Ovary (tissue), 9 donors: ENCODE data around the gene DAP. TPM values are rescaled to one million over a fixed set of nuclear protein-coding genes. Genes with fewer than 3 reads are reported as not detected.

Experiments
- DNase-seq, 5 donors: peaks; one replicate each; pipeline ENCODE4 v3.0.0-alpha.2; 2019 to 2020
- H3K27ac ChIP-seq, 2 donors: fragments of 200-600 bp; one replicate each; pipeline versions ENCODE4 v1.5.1 to v1.8.0; 2019 to 2022
- H3K27me3 ChIP-seq: fragments of 200-600 bp; one replicate; pipeline ENCODE4 v1.8.0; 2022
- H3K36me3 ChIP-seq: fragments of 200-600 bp; sonication (generic); one replicate; pipeline ENCODE4 v1.5.1; 2019
- H3K4me1 ChIP-seq: one replicate; pipeline ENCODE4 v1.8.1; 2013; ENCODE audit warnings: mild to moderate bottlenecking, moderate library complexity; ENCODE audit not compliant: insufficient read depth
- H3K4me3 ChIP-seq: fragments of 200-600 bp; sonication (generic); one replicate; pipeline ENCODE4 v1.5.1; 2017
- H3K9me3 ChIP-seq, 2 donors: fragments of 200-600 bp in 1 of 2; sonication (generic) in 1 of 2; one replicate each; pipeline versions ENCODE4 v1.5.1 to v1.8.1; 2013 to 2019; ENCODE audit warnings: mild to moderate bottlenecking in 1 of 2, moderate library complexity in 1 of 2
- CTCF ChIP-seq, 3 donors: fragments of 450-650 bp in 2 of 3; fragments of 200-600 bp in 1 of 3; IDR thresholded peaks; one replicate each; pipeline versions ENCODE4 v1.5.1 to v1.8.0; 2016 to 2022; ENCODE audit warnings: antibody characterized with exemption in 3 of 3, mild to moderate bottlenecking in 1 of 3
- EP300 ChIP-seq: sonication (generic); formaldehyde crosslinking; IDR thresholded peaks from one replicate; pipeline ENCODE4 v1.6.1; 2017; ENCODE audit warnings: antibody characterized with exemption
- POLR2A ChIP-seq: fragments of 450-650 bp; IDR thresholded peaks from one replicate; pipeline ENCODE4 v1.6.1; 2017; ENCODE audit warnings: antibody characterized with exemption, mild to moderate bottlenecking, moderate library complexity
- WGBS, 3 donors: extraction: QIAGEN DNeasy Blood & Tissue Kit in 1 of 3; methylation state at CpG; one replicate each; pipeline versions ENCODE4 v1.1.5 to v1.1.7; 2013 to 2017; 5-methylcytosine and 5-hydroxymethylcytosine counted together
- intact Hi-C, 4 donors: fragments of 100-400 bp; cut with DNase I; formaldehyde crosslinking; loops; one replicate each; pipeline versions ENCODE4 v1.11.0 to v1.15.1; 2022 to 2023
- polyA plus RNA-seq, 2 donors: library from polyadenylated mRNA; stranded (reverse); fragments of 200-250 nt in 1 of 2; fragments of 350-450 nt in 1 of 2; fragmentation: Illumina TruSeq in 1 of 2; extraction: RNeasy Lipid Tissue Mini Kit (QIAGEN cat#74804) in 1 of 2; gene quantifications; one replicate each; pipeline ENCODE4 v1.2.3, GENCODE V29; 2013 to 2014
- total RNA-seq, 7 donors: library from RNA; depleted of rRNA in 2 of 7; stranded (reverse); fragments of >200 nt in 2 of 7; fragmentation: NEBNext Ultra II Directional in 3 of 7; extraction: Animal tissue kit (Norgen Biotek cat#: 25700) in 3 of 7; gene quantifications; one replicate each; pipeline versions ENCODE4 v1.1.0 to v1.2.4, GENCODE V29; 2016 to 2023
- donor health status: DM: no; HTN: no; CAD: no; lungs with moderate emphysema.
- donor health status: DM: no; HTN: no; CAD: no.
- donor health status: Bipolar disorder and iron deficiency.
- donor health status: DM: yes; HTN: yes; CAD: no.
- donor health status: DM: no; HTN: no; CAD: no.
- donor health status: DM: yes; HTN: yes; CAD: no.

Gene DAP
- total and polyA plus RNA-seq, 9 donors: 32.0 to 159 (median 88.5) TPM

- Histone ChIP-seq H3K9me3 (no peaks in the 10 kb centered on the region), H3K4me3 (no peak overlapping the region), H3K36me3 (no peaks in the 10 kb centered on the region), H3K4me1 (no peaks in the 10 kb centered on the region), H3K27me3 (no peaks in the 10 kb centered on the region), H3K27ac (no peak overlapping the region)
- 86 to 91% (median 91%) methylated on average over 3 of the region's 3 CpGs for WGBS, 3 donors
- DNase-seq: no peak
- no peak for TF ChIP-seq EP300
- intact Hi-C loops: no loop called here
Measured at GRCh38 chr5:10660135-10660534, 100.9 kb downstream of the DAP start.

GRCh38 chr5:10658265-10658664 lies 102.8 kb downstream of the DAP start:
- H3K36me3 ChIP-seq: no peaks in the 10 kb centered on the region
- TF ChIP-seq EP300: no peak
- TF ChIP-seq CTCF (IDR thresholded peaks at IDR 0.05): no peak
- no peak for TF ChIP-seq POLR2A
- no peaks in the 10 kb centered on the region for H3K4me1 ChIP-seq
- H3K27me3 ChIP-seq: no peaks in the 10 kb centered on the region
- intact Hi-C loops: no loop called here
- WGBS, 3 donors: 75 to 81% (median 78%) methylated on average over 4 of the region's 4 CpGs
- H3K4me3 ChIP-seq: no peak overlapping the region
- H3K9me3 ChIP-seq: no peaks in the 10 kb centered on the region
- no peak for DNase-seq
- H3K27ac ChIP-seq: no peak overlapping the region

GRCh38 chr5:10655972-10656830 lies 104.8 kb downstream of the DAP start:
- no peaks in the 10 kb centered on the region for H3K27me3 ChIP-seq
- TF ChIP-seq CTCF (IDR thresholded peaks at IDR 0.05) (no peak), POLR2A (no peak), EP300 (no peak)
- H3K4me3 ChIP-seq: no peak overlapping the region
- DNase-seq: no peak
- 70 to 79% (median 70%) methylated on average over 18 of the region's 18 CpGs for WGBS, 3 donors
- H3K4me1 ChIP-seq: no peaks in the 10 kb centered on the region
- no peak overlapping the region for H3K27ac ChIP-seq
- intact Hi-C loops: no loop called here
- no peaks in the 10 kb centered on the region for H3K9me3 ChIP-seq
- H3K36me3 ChIP-seq: no peaks in the 10 kb centered on the region

- Histone ChIP-seq H3K4me1 (no peaks in the 10 kb centered on the region), H3K27me3 (no peaks in the 10 kb centered on the region), H3K36me3 (no peaks in the 10 kb centered on the region), H3K27ac (no peak overlapping the region), H3K4me3 (no peak overlapping the region), H3K9me3 (no peaks in the 10 kb centered on the region)
- no peak for DNase-seq
- TF ChIP-seq CTCF (IDR thresholded peaks at IDR 0.05): no peak
- TF ChIP-seq POLR2A: no peak
- TF ChIP-seq EP300: no peak
- WGBS, 3 donors: 77 to 80% (median 78%) methylated on average over 29 of the region's 29 CpGs
- intact Hi-C loops: no loop called here
Measured at GRCh38 chr5:10655161-10655971, 105.7 kb downstream of the DAP start.

- Histone ChIP-seq H3K4me3 (no peak overlapping the region), H3K36me3 (no peaks in the 10 kb centered on the region), H3K9me3 (no peaks in the 10 kb centered on the region), H3K27ac (no peak overlapping the region), H3K27me3 (no peaks in the 10 kb centered on the region), H3K4me1 (no peaks in the 10 kb centered on the region)
- WGBS, 3 donors: 86 to 89% (median 88%) methylated on average over 13 of the region's 13 CpGs
- intact Hi-C loops: no loop called here
- TF ChIP-seq EP300: no peak
- TF ChIP-seq CTCF (IDR thresholded peaks at IDR 0.05): no peak
- TF ChIP-seq POLR2A: no peak
- DNase-seq: no peak
Measured at GRCh38 chr5:10654566-10654965, 106.5 kb downstream of the DAP start.
